ENCODE data around the gene CRY2. TPM values are rescaled to one million over a fixed set of nuclear protein-coding genes. Genes with fewer than 3 reads are reported as not detected.

Gene CRY2
- total and polyA plus RNA-seq, 2 of the 8 experiments (the other 6 are each of a cell fraction or from before 2014, with no cell fraction given): 8.0 to 9.4 TPM

GRCh38 chr11:45856044-45856468, 8.8 kb downstream of the CRY2 start (continued):
- TF ChIP-seq POLR2A (IDR thresholded peaks at IDR 0.05; ENCODE audit: control extremely low read depth in 1 of 2, low read depth in 2 of 2, low read length in 2 of 2): no peak
- no peak for TF ChIP-seq E2F6 (IDR thresholded peaks at IDR 0.05)
- no peak for TF ChIP-seq USF2 (IDR thresholded peaks at IDR 0.05; ENCODE audit: low read length)

Data from H1 (cell line).